ENCODE results near the gene ATF6B.
"Not testable (repeated sequence)": the region's sequence is repeated elsewhere in the genome, so short reads cannot be mapped to it uniquely, and the experiment has no call there.

The ATF6B gene

GRCh38 chr6:32079566-32080290 lies 48.3 kb downstream of the ATF6B start:
- DNase-seq, result no peak

- DNase-seq, result no peak
Measured at GRCh38 chr6:32076321-32076809, 51.7 kb downstream of the ATF6B start.

- no peak for DNase-seq
Measured at GRCh38 chr6:32075781-32076180, 52.3 kb downstream of the ATF6B start.

- DNase-seq, result no peak
Measured at GRCh38 chr6:32074996-32075532, 53.0 kb downstream of the ATF6B start.

GRCh38 chr6:32073613-32074012 lies 54.4 kb downstream of the ATF6B start:
- DNase-seq, result no peak

- DNase-seq, result no peak
Measured at GRCh38 chr6:32073101-32073500, 54.9 kb downstream of the ATF6B start.

GRCh38 chr6:32070814-32071543 lies 57.1 kb downstream of the ATF6B start:
- no peak for DNase-seq

- DNase-seq, result no peak
Measured at GRCh38 chr6:32069878-32070515, 58.0 kb downstream of the ATF6B start.

- DNase-seq, result no peak
Measured at GRCh38 chr6:32069460-32069859, 58.6 kb downstream of the ATF6B start.

- DNase-seq, result no peak
Measured at GRCh38 chr6:32068867-32069266, 59.2 kb downstream of the ATF6B start.

- not testable (repeated sequence) for DNase-seq
Measured at GRCh38 chr6:32068315-32068714, 59.7 kb downstream of the ATF6B start.

- not testable (repeated sequence) for DNase-seq
Measured at GRCh38 chr6:32067521-32067920, 60.5 kb downstream of the ATF6B start.
